A549 (cell line): ENCODE results near the gene NBPF1. TPM values are rescaled to one million over a fixed set of nuclear protein-coding genes. Genes with fewer than 3 reads are reported as not detected.
"Not testable (repeated sequence)": the region's sequence is repeated elsewhere in the genome, so short reads cannot be mapped to it uniquely, and the experiment has no call there.

ENCODE experiments used
- ATAC-seq, 2 experiments: fragments of 200-7000 bp in 1 of 2; fragments of >200 bp in 1 of 2; cut with Nextera tagmentation in 1 of 2; cut with Tn5 transposase in 1 of 2; 3 replicates each; pipeline versions ENCODE4 v1.8.0 to v1.9.1; 2018 to 2020; ENCODE audit warnings: mild to moderate bottlenecking in 1 of 2, moderate library complexity in 1 of 2
- CTCF ChIA-PET: fragments of 300-600 bp; sonication (Branson Sonifier 250); formaldehyde crosslinking; extraction: SDS; loops from one replicate; lab custom pipeline; 2021; ENCODE audit warnings: antibody characterized with exemption, inconsistent platforms; lab: Yijun Ruan, JAX
- POLR2A ChIA-PET: fragments of 350-600 bp; formaldehyde crosslinking; extraction: SDS; loops from one replicate; lab custom pipeline; 2021; ENCODE audit warnings: antibody characterized with exemption, inconsistent platforms; lab: Yijun Ruan, JAX
- DNase-seq, 2 experiments: peaks; one replicate each; pipeline versions ENCODE4 v3.0.0 to v3.0.0-alpha.2; 2011 to 2016; ENCODE audit warnings: low read depth in 1 of 2, low spot score in 1 of 2
- FAIRE-seq: peaks from 2 replicates; lab custom pipeline; 2011; peaks lifted over from hg19 to GRCh38; lab: Jason Lieb, UNC
- H3K27ac ChIP-seq, 2 experiments: fragments of >200 bp; sonication (Bioruptor Twin); formaldehyde crosslinking; 3 replicates each; pipeline ENCODE4 v1.5.1; 2016 to 2017
- H3K4me1 ChIP-seq: fragments of >200 bp; sonication (Bioruptor Twin); formaldehyde crosslinking; 3 replicates; pipeline ENCODE4 v1.6.1; 2016
- H3K4me2 ChIP-seq: fragments of >200 bp; sonication (Bioruptor Twin); formaldehyde crosslinking; 3 replicates; pipeline ENCODE4 v1.6.1; 2016
- H3K4me3 ChIP-seq: fragments of >200 bp; sonication (Bioruptor Twin); formaldehyde crosslinking; 3 replicates; pipeline ENCODE4 v1.5.1; 2016
- H3K9me3 ChIP-seq: fragments of >200 bp; sonication (Bioruptor Twin); formaldehyde crosslinking; 3 replicates; pipeline ENCODE4 v1.6.1; 2016
- CHD2 ChIP-seq: fragments of 150-350 bp; IDR thresholded peaks from 2 replicates; pipeline ENCODE4 v1.6.1; 2014; ENCODE audit warnings: low read length; ENCODE audit not compliant: partially characterized antibody
- CHD4 ChIP-seq: fragments of 200-600 bp; sonication (generic); IDR thresholded peaks from 2 replicates; pipeline ENCODE4 v1.6.1; 2016; ENCODE audit warnings: antibody characterized with exemption, mild to moderate bottlenecking, borderline replicate concordance
- FOSL2 ChIP-seq, 2 experiments: fragments of 450-650 bp in 1 of 2; fragments of >200 bp in 1 of 2; sonication (Bioruptor Twin) in 1 of 2; formaldehyde crosslinking; IDR thresholded peaks; 2 replicates each; pipeline versions ENCODE4 v1.5.0 to v1.6.1; 2016 to 2020; ENCODE audit warnings: mild to moderate bottlenecking in 1 of 2, moderate library complexity in 1 of 2
- GATA3 ChIP-seq: IDR thresholded peaks from 2 replicates; pipeline ENCODE4 v1.6.1; 2012; ENCODE audit warnings: borderline replicate concordance
- HDAC2 ChIP-seq: fragments of 200-600 bp; sonication (generic); IDR thresholded peaks from 2 replicates; pipeline ENCODE4 v1.6.1; 2016
- JUN ChIP-seq, 2 experiments: fragments of >200 bp; sonication (Bioruptor Twin); formaldehyde crosslinking; IDR thresholded peaks; 2 replicates in 1 of 2; 3 replicates in 1 of 2; pipeline ENCODE4 v1.6.1; 2016 to 2017
- KDM5A ChIP-seq: fragments of 200-600 bp; sonication (generic); IDR thresholded peaks from 2 replicates; pipeline ENCODE4 v1.6.1; 2016; ENCODE audit warnings: antibody characterized with exemption, mild to moderate bottlenecking
- MAZ ChIP-seq: fragments of 150-350 bp; IDR thresholded peaks from 2 replicates; pipeline ENCODE4 v1.6.1; 2014; ENCODE audit warnings: antibody characterized with exemption, low read depth, low read length, borderline replicate concordance
- MYC ChIP-seq: IDR thresholded peaks from 2 replicates; pipeline ENCODE4 v1.6.1; 2012; ENCODE audit warnings: mild to moderate bottlenecking, inconsistent platforms, low read length, improper control_type of control experiment, borderline replicate concordance
- PHF8 ChIP-seq: fragments of 200-600 bp; sonication (generic); IDR thresholded peaks from 2 replicates; pipeline ENCODE4 v1.6.1; 2016; ENCODE audit warnings: low read depth, mild to moderate bottlenecking, antibody characterized with exemption, moderate library complexity, borderline replicate concordance
- POLR2A ChIP-seq: IDR thresholded peaks from 2 replicates; pipeline ENCODE4 v1.6.1; 2012; ENCODE audit warnings: mild to moderate bottlenecking, low read length
- RAD21 ChIP-seq, 2 experiments: fragments of >200 bp in 1 of 2; sonication (Bioruptor Twin) in 1 of 2; formaldehyde crosslinking in 1 of 2; IDR thresholded peaks in 1 of 2; conservative IDR thresholded peaks in 1 of 2; 2 replicates in 1 of 2; 3 replicates in 1 of 2; pipeline ENCODE4 v1.6.1; 2012 to 2018; ENCODE audit warnings: inconsistent platforms in 1 of 2
- SMC3 ChIP-seq: fragments of >200 bp; sonication (Bioruptor Twin); formaldehyde crosslinking; IDR thresholded peaks from 3 replicates; pipeline ENCODE4 v1.6.1; 2018; ENCODE audit warnings: inconsistent platforms
- TFCP2L1 ChIP-seq: fragments of 250-450 bp; sonication (Bioruptor Pico); IDR thresholded peaks from 2 replicates; pipeline ENCODE4 v1.5.0; 2021; ENCODE audit warnings: mild to moderate bottlenecking
- WGBS: methylation state at CpG from one replicate; pipeline ENCODE4 v1.1.6; 2017; ENCODE audit errors: missing lambda C conversion rate; 5-methylcytosine and 5-hydroxymethylcytosine counted together
- polyA plus RNA-seq, 4 experiments: library from polyadenylated mRNA; depleted of rRNA in 3 of 4; stranded (reverse); fragments of >200 nt; fragmentation: RNase III in 1 of 4; extraction: RNeasy Plus Mini Kit Qiagen cat#74134 plus additional on column Dnase treatment in 1 of 4; gene quantifications; 2 replicates in 3 of 4; 3 replicates in 1 of 4; pipeline ENCODE4 v1.2.3, GENCODE V29; 2011 to 2017
- TF ChIP-seq, protein P1 (sequence below): IDR thresholded peaks from 2 replicates; pipeline ENCODE4 v1.6.1; 2012; ENCODE audit warnings: low read depth, borderline replicate concordance
- TF ChIP-seq, protein P2 (sequence below): fragments of >200 bp; sonication (Bioruptor Twin); formaldehyde crosslinking; IDR thresholded peaks from 3 replicates; pipeline ENCODE4 v1.6.1; 2016
- TF ChIP-seq, protein P3 (sequence below): fragments of >200 bp; sonication (Bioruptor Twin); formaldehyde crosslinking; IDR thresholded peaks from 3 replicates; pipeline ENCODE4 v1.5.1; 2016
- TF ChIP-seq, protein P4 (sequence below): IDR thresholded peaks from 2 replicates; pipeline ENCODE4 v1.6.1; 2012
- TF ChIP-seq, protein P5 (sequence below): fragments of 200-600 bp; sonication (generic); IDR thresholded peaks from 2 replicates; pipeline ENCODE4 v1.6.1; 2016; ENCODE audit warnings: antibody characterized with exemption, mild to moderate bottlenecking, moderate library complexity

Gene NBPF1
- polyA plus RNA-seq, 2 of the 4 experiments (the other 2 are of a cell fraction), result 23.9 to 36.8 TPM

GRCh38 chr1:16645271-16646060 is 32.1 kb upstream of the NBPF1 start:
- ATAC-seq, result peak; percentile 1; a peak in 3 of 6 replicates
- TF ChIP-seq TFCP2L1 (CRISPR knock-in tag), result 0 out of 2 replicates have a peak, but pooled peaks have one; percentile 28
- not testable (repeated sequence) for DNase-seq, FAIRE-seq, H3K9me3 ChIP-seq
- Histone ChIP-seq H3K4me3 (peak overlapping the region; percentile 64), H3K4me2 (peak overlapping the region; percentile 79), H3K4me1 (peaks cover 17% of the 10 kb centered on the region), H3K27ac (peak overlapping the region; percentile 84 to 86)
- POLR2A ChIA-PET, result interaction anchor here (1.3 kb wide), 1 partner anchor 306 kb away, joined by 5 read pairs; no protein-coding TSS in a partner anchor
- CTCF ChIA-PET, result interaction anchor here (1.2 to 2.3 kb wide), 6 partner anchors 13 to 82 kb away, joined by 3 to 13 read pairs (median 4); no protein-coding TSS in a partner anchor
- 97% methylated on average over 7 of the region's 7 CpGs for WGBS

DNA sequence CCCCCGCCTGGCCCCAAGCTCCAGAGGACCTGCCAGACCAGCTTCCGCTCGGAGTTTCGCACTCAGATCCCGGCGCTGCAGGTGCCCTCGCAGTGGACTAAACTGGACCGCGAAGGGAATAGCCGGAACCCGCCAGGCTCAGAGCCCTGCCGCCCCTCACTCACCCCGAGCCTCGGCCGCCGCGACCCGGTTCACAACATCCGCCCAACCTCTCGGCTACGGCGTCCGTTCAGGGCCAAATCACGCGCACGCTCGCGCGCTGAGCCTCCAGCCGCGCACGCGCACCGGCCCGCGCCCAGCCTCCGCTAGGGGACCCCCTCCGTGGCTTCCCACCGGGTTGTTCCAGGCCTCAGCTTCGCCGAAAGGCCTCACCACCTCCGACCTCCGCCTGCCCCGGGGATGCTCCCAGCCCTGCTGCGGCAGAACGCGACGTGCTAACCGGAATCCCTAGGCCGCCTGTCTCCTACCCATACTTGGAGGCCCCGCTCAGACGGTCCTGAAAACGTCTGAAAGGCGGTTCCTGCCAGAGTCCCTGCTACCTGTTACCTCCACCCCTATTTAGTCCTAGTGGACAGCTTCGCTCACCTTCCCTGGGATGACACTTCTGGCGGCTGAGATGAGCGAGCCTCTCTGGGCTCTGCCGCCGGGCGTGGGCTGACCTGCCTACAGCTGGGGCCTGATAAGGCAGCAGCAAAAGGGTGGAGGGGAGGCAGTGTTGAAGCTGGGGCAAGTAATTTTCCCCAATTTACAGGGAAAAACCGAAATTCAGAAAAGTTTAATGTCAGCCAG is 31.3 kb upstream of the NBPF1 start:
- Histone ChIP-seq H3K27ac (peak overlapping the region; percentile 84 to 86), H3K4me1 (peaks cover 17% of the 10 kb centered on the region), H3K4me3 (peak overlapping the region; percentile 64), H3K4me2 (peak overlapping the region; percentile 79)
- WGBS, result 7% methylated on average over 57 of the region's 61 CpGs
- TF ChIP-seq SMC3 (peak; percentile 60; the same call in 2 of the 3 replicates), TFCP2L1 (CRISPR knock-in tag) (peak; percentile 18; the same call in 1 of the 2 replicates), HDAC2 (peak; percentile 41; the same call in 1 of the 2 replicates), POLR2A (peak; percentile 95), KDM5A (peak; percentile 83), FOSL2 (CRISPR knock-in tag; IDR thresholded peaks at IDR 0.05) (0 out of 2 replicates have a peak, but pooled peaks have one; percentile 7), PHF8 (peak; percentile 93), MAZ (peak; percentile 90), CHD4 (0 out of 2 replicates have a peak, but pooled peaks have one; percentile 36), CHD2 (peak; percentile 67), JUN (IDR thresholded peaks at IDR 0.05) (peak; percentile 91 to 99), GATA3 (peak; percentile 45; the same call in 1 of the 2 replicates), MYC (peak; percentile 87; the same call in 1 of the 2 replicates), RAD21 (conservative IDR thresholded peaks at IDR 0.05 in 1 of 2, IDR thresholded peaks at IDR 0.05 in 1 of 2) (peak; percentile 20 to 46; a peak in 3 of 5 replicates)
- TF ChIP-seq, protein P1, sequence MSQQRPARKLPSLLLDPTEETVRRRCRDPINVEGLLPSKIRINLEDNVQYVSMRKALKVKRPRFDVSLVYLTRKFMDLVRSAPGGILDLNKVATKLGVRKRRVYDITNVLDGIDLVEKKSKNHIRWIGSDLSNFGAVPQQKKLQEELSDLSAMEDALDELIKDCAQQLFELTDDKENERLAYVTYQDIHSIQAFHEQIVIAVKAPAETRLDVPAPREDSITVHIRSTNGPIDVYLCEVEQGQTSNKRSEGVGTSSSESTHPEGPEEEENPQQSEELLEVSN, result peak; percentile 85
- TF ChIP-seq, protein P2, sequence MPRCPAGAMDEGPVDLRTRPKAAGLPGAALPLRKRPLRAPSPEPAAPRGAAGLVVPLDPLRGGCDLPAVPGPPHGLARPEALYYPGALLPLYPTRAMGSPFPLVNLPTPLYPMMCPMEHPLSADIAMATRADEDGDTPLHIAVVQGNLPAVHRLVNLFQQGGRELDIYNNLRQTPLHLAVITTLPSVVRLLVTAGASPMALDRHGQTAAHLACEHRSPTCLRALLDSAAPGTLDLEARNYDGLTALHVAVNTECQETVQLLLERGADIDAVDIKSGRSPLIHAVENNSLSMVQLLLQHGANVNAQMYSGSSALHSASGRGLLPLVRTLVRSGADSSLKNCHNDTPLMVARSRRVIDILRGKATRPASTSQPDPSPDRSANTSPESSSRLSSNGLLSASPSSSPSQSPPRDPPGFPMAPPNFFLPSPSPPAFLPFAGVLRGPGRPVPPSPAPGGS, result peak; percentile 94; the same call in 2 of the 3 replicates
- TF ChIP-seq, protein P3, sequence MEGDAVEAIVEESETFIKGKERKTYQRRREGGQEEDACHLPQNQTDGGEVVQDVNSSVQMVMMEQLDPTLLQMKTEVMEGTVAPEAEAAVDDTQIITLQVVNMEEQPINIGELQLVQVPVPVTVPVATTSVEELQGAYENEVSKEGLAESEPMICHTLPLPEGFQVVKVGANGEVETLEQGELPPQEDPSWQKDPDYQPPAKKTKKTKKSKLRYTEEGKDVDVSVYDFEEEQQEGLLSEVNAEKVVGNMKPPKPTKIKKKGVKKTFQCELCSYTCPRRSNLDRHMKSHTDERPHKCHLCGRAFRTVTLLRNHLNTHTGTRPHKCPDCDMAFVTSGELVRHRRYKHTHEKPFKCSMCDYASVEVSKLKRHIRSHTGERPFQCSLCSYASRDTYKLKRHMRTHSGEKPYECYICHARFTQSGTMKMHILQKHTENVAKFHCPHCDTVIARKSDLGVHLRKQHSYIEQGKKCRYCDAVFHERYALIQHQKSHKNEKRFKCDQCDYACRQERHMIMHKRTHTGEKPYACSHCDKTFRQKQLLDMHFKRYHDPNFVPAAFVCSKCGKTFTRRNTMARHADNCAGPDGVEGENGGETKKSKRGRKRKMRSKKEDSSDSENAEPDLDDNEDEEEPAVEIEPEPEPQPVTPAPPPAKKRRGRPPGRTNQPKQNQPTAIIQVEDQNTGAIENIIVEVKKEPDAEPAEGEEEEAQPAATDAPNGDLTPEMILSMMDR, result peak; percentile 68
- TF ChIP-seq, protein P4, sequence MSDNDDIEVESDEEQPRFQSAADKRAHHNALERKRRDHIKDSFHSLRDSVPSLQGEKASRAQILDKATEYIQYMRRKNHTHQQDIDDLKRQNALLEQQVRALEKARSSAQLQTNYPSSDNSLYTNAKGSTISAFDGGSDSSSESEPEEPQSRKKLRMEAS, result peak; percentile 98
- TF ChIP-seq, protein P5, sequence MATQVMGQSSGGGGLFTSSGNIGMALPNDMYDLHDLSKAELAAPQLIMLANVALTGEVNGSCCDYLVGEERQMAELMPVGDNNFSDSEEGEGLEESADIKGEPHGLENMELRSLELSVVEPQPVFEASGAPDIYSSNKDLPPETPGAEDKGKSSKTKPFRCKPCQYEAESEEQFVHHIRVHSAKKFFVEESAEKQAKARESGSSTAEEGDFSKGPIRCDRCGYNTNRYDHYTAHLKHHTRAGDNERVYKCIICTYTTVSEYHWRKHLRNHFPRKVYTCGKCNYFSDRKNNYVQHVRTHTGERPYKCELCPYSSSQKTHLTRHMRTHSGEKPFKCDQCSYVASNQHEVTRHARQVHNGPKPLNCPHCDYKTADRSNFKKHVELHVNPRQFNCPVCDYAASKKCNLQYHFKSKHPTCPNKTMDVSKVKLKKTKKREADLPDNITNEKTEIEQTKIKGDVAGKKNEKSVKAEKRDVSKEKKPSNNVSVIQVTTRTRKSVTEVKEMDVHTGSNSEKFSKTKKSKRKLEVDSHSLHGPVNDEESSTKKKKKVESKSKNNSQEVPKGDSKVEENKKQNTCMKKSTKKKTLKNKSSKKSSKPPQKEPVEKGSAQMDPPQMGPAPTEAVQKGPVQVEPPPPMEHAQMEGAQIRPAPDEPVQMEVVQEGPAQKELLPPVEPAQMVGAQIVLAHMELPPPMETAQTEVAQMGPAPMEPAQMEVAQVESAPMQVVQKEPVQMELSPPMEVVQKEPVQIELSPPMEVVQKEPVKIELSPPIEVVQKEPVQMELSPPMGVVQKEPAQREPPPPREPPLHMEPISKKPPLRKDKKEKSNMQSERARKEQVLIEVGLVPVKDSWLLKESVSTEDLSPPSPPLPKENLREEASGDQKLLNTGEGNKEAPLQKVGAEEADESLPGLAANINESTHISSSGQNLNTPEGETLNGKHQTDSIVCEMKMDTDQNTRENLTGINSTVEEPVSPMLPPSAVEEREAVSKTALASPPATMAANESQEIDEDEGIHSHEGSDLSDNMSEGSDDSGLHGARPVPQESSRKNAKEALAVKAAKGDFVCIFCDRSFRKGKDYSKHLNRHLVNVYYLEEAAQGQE, result peak; percentile 65
- not testable (repeated sequence) for H3K9me3 ChIP-seq; FAIRE-seq; TF ChIP-seq FOSL2 (IDR thresholded peaks at IDR 0.05)
- DNase-seq (peak; percentile 98 to 100), ATAC-seq (peak; percentile 78 to 91)
- ChIA-PET CTCF (interaction anchor here (1.2 to 2.3 kb wide), 7 partner anchors 12 to 83 kb away, joined by 3 to 13 read pairs (median 4); no protein-coding TSS in a partner anchor), POLR2A (interaction anchor here (1.2 to 1.3 kb wide), 2 partner anchors 24 to 307 kb away, joined by 4 to 5 read pairs; no protein-coding TSS in a partner anchor)
